Endothelial cell of umbilical vein (primary cell): Measurements from ENCODE around the gene INS. TPM values are rescaled to one million over a fixed set of nuclear protein-coding genes. Genes with fewer than 3 reads are reported as not detected.

Experiments used
- BruUV-seq: library from RNA; stranded (reverse); fragments of 400-500 nt; replicated peaks from 2 replicates; lab custom pipeline; 2021; lab: Mats Ljungman, UMichigan
- CTCF ChIA-PET: fragments of 300-600, 350-600 bp; sonication (Branson Sonifier 250); formaldehyde crosslinking; loops from one replicate; lab custom pipeline; 2021; ENCODE audit warnings: antibody characterized with exemption, inconsistent platforms; lab: Charles Lee
- POLR2A ChIA-PET: fragments of 300-600, 350-600 bp; sonication (Branson Sonifier 250); formaldehyde crosslinking; loops from one replicate; lab custom pipeline; 2021; ENCODE audit warnings: antibody characterized with exemption, inconsistent platforms; lab: Charles Lee
- DNase-seq: peaks from one replicate; pipeline ENCODE4 v3.0.0-alpha.2; 2011; ENCODE audit warnings: low read depth, low spot score
- FAIRE-seq: peaks from 2 replicates; lab custom pipeline; 2011; peaks lifted over from hg19 to GRCh38; lab: Jason Lieb, UNC
- H2AFZ ChIP-seq: 2 replicates; pipeline ENCODE4 v1.6.0; 2012; ENCODE audit warnings: low read depth, low read length, control low read depth, inconsistent platforms
- H3K27ac ChIP-seq: 2 replicates; pipeline ENCODE4 v1.5.1; 2011; ENCODE audit warnings: low read depth, mild to moderate bottlenecking, control low read depth, low read length, moderate library complexity; ENCODE audit not compliant: insufficient read depth
- H3K27me3 ChIP-seq, 2 experiments: 2 replicates each; pipeline versions ENCODE4 v1.6.0 to v1.6.1; 2011; ENCODE audit warnings: low read length in 2 of 2, mixed read lengths in 1 of 2; ENCODE audit not compliant: control insufficient read depth in 2 of 2, insufficient read depth in 2 of 2
- H3K36me3 ChIP-seq, 2 experiments: 2 replicates in 1 of 2; 3 replicates in 1 of 2; pipeline ENCODE4 v1.5.1; 2011; ENCODE audit warnings: low read length in 2 of 2, mild to moderate bottlenecking in 1 of 2, moderate library complexity in 1 of 2; ENCODE audit not compliant: control insufficient read depth in 2 of 2, insufficient read depth in 2 of 2; ENCODE audit errors: extremely low read depth in 1 of 2
- H3K4me1 ChIP-seq: 3 replicates; pipeline ENCODE4 v1.5.1; 2011; ENCODE audit warnings: mild to moderate bottlenecking, low read length; ENCODE audit not compliant: control insufficient read depth, insufficient read depth; ENCODE audit errors: extremely low read depth
- H3K4me2 ChIP-seq: 2 replicates; pipeline ENCODE4 v1.6.1; 2011; ENCODE audit warnings: low read length, control low read depth, mixed read lengths; ENCODE audit not compliant: insufficient read depth
- H3K4me3 ChIP-seq, 3 experiments: fragments of 200-600 bp in 1 of 3; sonication (generic), shearing (Covaris generic) in 1 of 3; replicated peaks in 1 of 3; 2 replicates each; pipeline ENCODE4 v1.5.1; 2011 to 2016; ENCODE audit warnings: control low read depth in 3 of 3, low read length in 3 of 3, mild to moderate bottlenecking in 2 of 3, inconsistent platforms in 1 of 3, low read depth in 1 of 3, moderate library complexity in 1 of 3; ENCODE audit not compliant: insufficient read depth in 1 of 3
- H3K79me2 ChIP-seq: 2 replicates; pipeline ENCODE4 v1.6.0; 2012; ENCODE audit warnings: low read length, inconsistent platforms; ENCODE audit not compliant: control insufficient read depth, insufficient read depth
- H3K9ac ChIP-seq: replicated peaks from 2 replicates; pipeline ENCODE3; 2011; ENCODE audit warnings: low read length, control low read depth; ENCODE audit not compliant: insufficient read depth; ENCODE audit errors: extremely low read depth
- H3K9me1 ChIP-seq: replicated peaks from 3 replicates; pipeline ENCODE4 v1.6.0; 2011; ENCODE audit warnings: mild to moderate bottlenecking, low read length; ENCODE audit not compliant: control insufficient read depth, insufficient read depth; ENCODE audit errors: extremely low read depth
- H3K9me3 ChIP-seq: replicated peaks from 2 replicates; pipeline ENCODE4 v1.5.1; 2012; ENCODE audit warnings: low read length, inconsistent platforms; ENCODE audit not compliant: control insufficient read depth, insufficient read depth
- H4K20me1 ChIP-seq: replicated peaks from 2 replicates; pipeline ENCODE3; 2011; ENCODE audit warnings: mild to moderate bottlenecking, low read length; ENCODE audit not compliant: control insufficient read depth, insufficient read depth; ENCODE audit errors: extremely low read depth
- EZH2 ChIP-seq: IDR thresholded peaks from 2 replicates; pipeline ENCODE4 v1.6.1; 2012; ENCODE audit warnings: borderline replicate concordance, low read depth, mild to moderate bottlenecking, moderate library complexity, low read length, inconsistent platforms; ENCODE audit not compliant: severe bottlenecking
- JUN ChIP-seq: IDR thresholded peaks from 2 replicates; pipeline ENCODE4 v1.6.1; 2011; ENCODE audit warnings: borderline replicate concordance, low read depth; ENCODE audit not compliant: insufficient read length, insufficient read depth
- POLR2A ChIP-seq: IDR thresholded peaks from 2 replicates; pipeline ENCODE4 v1.6.1; 2012; ENCODE audit warnings: low read depth, mild to moderate bottlenecking, control low read depth, low read length
- dilution Hi-C: fragments of 300-500 bp; cut with MboI; formaldehyde crosslinking; loops from one replicate; pipeline ENCODE4 v1.15.0; 2019; ENCODE audit warnings: low sequenced_read_pairs; ENCODE audit not compliant: extremely low pct_ligation_motif_present
- intact Hi-C: fragments of 100-400 bp; cut with micrococcal nuclease; formaldehyde crosslinking; loops from one replicate; pipeline ENCODE4 v1.10.0; 2022
- polyA plus RNA-seq, 4 experiments: library from polyadenylated mRNA; depleted of rRNA in 3 of 4; stranded (reverse) in 3 of 4; unstranded in 1 of 4; fragments of >200 nt; gene quantifications; 2 replicates each; pipeline versions ENCODE4 v1.2.1 to v1.2.3, GENCODE V29; 2011 to 2012; ENCODE audit warnings: missing spikeins in 1 of 4
- total RNA-seq: library from RNA; stranded (reverse); gene quantifications from 2 replicates; pipeline ENCODE4 v1.2.3, GENCODE V29; 2021

Gene INS
- total and polyA plus RNA-seq, 2 donors (not counting 3 experiments of a cell fraction or from before 2014, with no cell fraction given) = not detected

DNA sequence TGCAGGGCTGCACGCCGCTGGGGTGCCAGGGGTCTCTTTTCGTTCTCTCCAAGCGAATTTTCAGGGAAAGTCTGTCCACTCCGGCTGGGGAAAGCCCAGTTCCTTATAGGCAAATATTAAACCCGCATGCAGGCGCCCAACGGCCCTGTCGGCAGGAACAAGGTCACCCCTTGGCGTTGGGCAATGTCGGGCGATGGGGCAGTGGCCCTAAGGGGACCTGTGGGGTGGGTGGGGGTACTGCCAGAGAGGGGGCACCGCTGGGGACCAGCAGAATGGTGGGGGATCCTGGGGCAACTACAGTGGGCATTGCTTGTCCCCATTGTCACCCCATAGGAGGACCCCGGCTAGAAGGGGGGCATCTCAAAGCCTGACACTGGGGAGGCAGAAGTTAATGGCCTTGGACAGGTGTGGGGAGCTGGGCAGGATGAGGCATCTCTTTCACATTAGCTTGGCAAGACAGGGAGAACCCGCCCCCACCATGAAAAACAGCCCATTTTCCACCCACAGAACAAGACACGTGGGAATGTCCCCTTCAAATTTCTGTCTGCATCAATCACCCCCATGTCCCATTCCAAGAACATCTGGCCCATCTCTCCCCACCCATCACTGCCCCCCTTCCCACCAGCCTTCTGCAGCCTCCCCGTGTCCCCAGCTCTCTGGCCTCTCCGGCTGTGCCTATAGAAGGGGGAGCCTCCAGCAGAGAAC is 16.3 kb downstream of the INS start:
- H3K27me3 ChIP-seq = peaks cover 58 to 76% of the 10 kb centered on the region in 2 experiments
- dilution Hi-C loops = no loop called here
- POLR2A ChIA-PET = no interaction called here

DNA sequence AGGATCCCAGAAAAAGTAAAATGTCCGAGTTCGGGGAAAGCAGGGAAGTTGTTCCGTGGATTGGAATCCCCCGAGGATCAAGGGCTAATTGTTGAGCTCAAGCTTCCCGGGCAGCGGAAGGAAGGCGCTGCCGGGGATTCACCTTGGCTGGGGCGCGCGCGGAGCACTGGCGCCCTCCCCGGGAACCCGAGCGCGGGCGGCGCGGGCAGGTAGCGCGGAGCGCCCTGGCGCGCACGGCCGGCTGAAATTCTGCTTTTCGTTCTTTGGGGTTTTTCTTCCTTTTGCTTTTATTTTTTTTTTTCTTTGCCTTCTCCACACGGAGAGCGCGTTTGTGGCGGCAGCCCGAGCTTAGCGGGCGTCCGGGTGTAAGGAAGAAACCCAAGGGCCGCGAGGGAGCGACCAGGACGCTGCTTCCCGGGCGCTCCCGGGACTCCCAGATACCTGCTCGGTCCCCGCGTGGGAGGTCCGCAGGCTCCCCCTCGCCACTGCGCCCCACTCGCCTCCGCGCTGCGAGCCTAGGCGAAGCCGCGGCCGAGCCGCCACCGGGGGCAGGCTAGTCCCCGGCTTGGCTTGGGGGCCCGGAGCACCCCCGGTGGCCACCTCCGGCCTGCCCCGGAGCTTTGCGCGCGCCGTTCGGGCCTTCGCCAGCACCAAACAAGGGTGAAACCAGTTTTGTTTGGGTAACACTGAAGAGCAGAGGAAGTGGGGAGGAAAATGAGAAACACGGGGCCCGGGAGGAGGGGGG is 17.0 kb downstream of the INS start:
- TF ChIP-seq EZH2 (peak; percentile 68), POLR2A (no peak)
- POLR2A ChIA-PET = no interaction called here
- intact Hi-C loops = no loop called here
- no peak overlapping the region for H2AFZ ChIP-seq
- CTCF ChIA-PET = interaction anchor here (1.2 to 5.9 kb wide), 2 partner anchors 8 to 105 kb away, joined by 3 to 64 read pairs; no protein-coding TSS in a partner anchor
- H3K9ac ChIP-seq = no peak overlapping the region
- dilution Hi-C loops = no loop called here
- H3K4me3 ChIP-seq = no peak overlapping the region
- no TSS peak for BruUV-seq
- DNase-seq (no peak), FAIRE-seq (no peak)
- H4K20me1 ChIP-seq = no peaks in the 10 kb centered on the region
- no peaks in the 10 kb centered on the region for H3K9me3 ChIP-seq
- H3K27me3 ChIP-seq = peaks cover 58 to 79% of the 10 kb centered on the region in 2 experiments
- H3K27ac ChIP-seq = no peak overlapping the region
- H3K4me1 ChIP-seq = no peaks in the 10 kb centered on the region
- no peaks in the 10 kb centered on the region for H3K36me3 ChIP-seq
- H3K79me2 ChIP-seq = no peaks in the 10 kb centered on the region
- H3K4me2 ChIP-seq = no peak overlapping the region
- H3K9me1 ChIP-seq = no peaks in the 10 kb centered on the region

More for the DNA sequence above, 16.3 kb downstream of the INS start:
- no peaks in the 10 kb centered on the region for H3K79me2 ChIP-seq
- intact Hi-C loops = no loop called here
- H3K4me1 ChIP-seq = no peaks in the 10 kb centered on the region
- H3K27ac ChIP-seq = no peak overlapping the region
- no peak overlapping the region for H3K4me3 ChIP-seq
- H2AFZ ChIP-seq = no peak overlapping the region
- TF ChIP-seq EZH2 (no peak), JUN (no peak), POLR2A (no peak)
- H3K9me1 ChIP-seq = no peaks in the 10 kb centered on the region
- H3K36me3 ChIP-seq = no peaks in the 10 kb centered on the region
- CTCF ChIA-PET = interaction anchor here (1.2 kb wide), 1 partner anchor 106 kb away, joined by 3 read pairs; no protein-coding TSS in a partner anchor
- H3K9ac ChIP-seq = no peak overlapping the region
- DNase-seq = no peak
- no peaks in the 10 kb centered on the region for H3K9me3 ChIP-seq
- FAIRE-seq = no peak
- H4K20me1 ChIP-seq = no peaks in the 10 kb centered on the region
- no peak overlapping the region for H3K4me2 ChIP-seq
- no TSS peak for BruUV-seq
